Measurements from ENCODE around the gene DUOX1.

DUOX1 gene

GRCh38 chr15:45182996-45183395 lies 53.2 kb downstream of the DUOX1 start:
- peaks cover 2% of the 10 kb centered on the region for H3K4me1 ChIP-seq
- H3K27ac ChIP-seq = no peak overlapping the region
- H3K79me2 ChIP-seq = no peaks in the 10 kb centered on the region
- no peak overlapping the region for H3K4me3 ChIP-seq (ENCODE audit: low read depth, low read length)
- no peak overlapping the region for H3K9ac ChIP-seq
- TF ChIP-seq CTCF (IDR thresholded peaks at IDR 0.05) = no peak
- H2AFZ ChIP-seq = no peak overlapping the region
- no peaks in the 10 kb centered on the region for H3K9me3 ChIP-seq (ENCODE audit: control insufficient read depth, low read length)
- H3K36me3 ChIP-seq (ENCODE audit: control insufficient read depth, insufficient read depth, low read length) = no peaks in the 10 kb centered on the region
- H3K4me2 ChIP-seq (ENCODE audit: low read length) = no peak overlapping the region
- no peaks in the 10 kb centered on the region for H3K27me3 ChIP-seq (ENCODE audit: control insufficient read depth, insufficient read depth, low read length)

- H3K4me2 ChIP-seq (ENCODE audit: low read length) = no peak overlapping the region
- no peak for TF ChIP-seq CTCF (IDR thresholded peaks at IDR 0.05)
- H3K4me1 ChIP-seq = peaks cover 2% of the 10 kb centered on the region
- no peak overlapping the region for H3K27ac ChIP-seq
- H2AFZ ChIP-seq = no peak overlapping the region
- no peaks in the 10 kb centered on the region for H3K27me3 ChIP-seq (ENCODE audit: control insufficient read depth, insufficient read depth, low read length)
- no peak overlapping the region for H3K9ac ChIP-seq
- H3K4me3 ChIP-seq (ENCODE audit: low read depth, low read length) = no peak overlapping the region
- no peaks in the 10 kb centered on the region for H3K9me3 ChIP-seq (ENCODE audit: control insufficient read depth, low read length)
- no peaks in the 10 kb centered on the region for H3K79me2 ChIP-seq
- no peaks in the 10 kb centered on the region for H3K36me3 ChIP-seq (ENCODE audit: control insufficient read depth, insufficient read depth, low read length)
Measured at GRCh38 chr15:45183511-45183910, 53.7 kb downstream of the DUOX1 start.

- Histone ChIP-seq H2AFZ (no peak overlapping the region), H3K4me3 (ENCODE audit: low read depth, low read length) (no peak overlapping the region), H3K79me2 (no peaks in the 10 kb centered on the region), H3K4me2 (ENCODE audit: low read length) (no peak overlapping the region), H3K9me3 (ENCODE audit: control insufficient read depth, low read length) (no peaks in the 10 kb centered on the region), H3K36me3 (ENCODE audit: control insufficient read depth, insufficient read depth, low read length) (no peaks in the 10 kb centered on the region), H3K27me3 (ENCODE audit: control insufficient read depth, insufficient read depth, low read length) (no peaks in the 10 kb centered on the region), H3K9ac (no peak overlapping the region), H3K4me1 (peaks cover 2% of the 10 kb centered on the region), H3K27ac (no peak overlapping the region)
- TF ChIP-seq CTCF (IDR thresholded peaks at IDR 0.05) = no peak
Measured at GRCh38 chr15:45184562-45185041, 54.8 kb downstream of the DUOX1 start.

- Histone ChIP-seq H3K9ac (no peak overlapping the region), H2AFZ (no peak overlapping the region), H3K79me2 (no peaks in the 10 kb centered on the region), H3K36me3 (ENCODE audit: control insufficient read depth, insufficient read depth, low read length) (no peaks in the 10 kb centered on the region), H3K9me3 (ENCODE audit: control insufficient read depth, low read length) (no peaks in the 10 kb centered on the region), H3K4me3 (ENCODE audit: low read depth, low read length) (no peak overlapping the region), H3K4me1 (peaks cover 2% of the 10 kb centered on the region), H3K4me2 (ENCODE audit: low read length) (no peak overlapping the region), H3K27me3 (ENCODE audit: control insufficient read depth, insufficient read depth, low read length) (no peaks in the 10 kb centered on the region), H3K27ac (no peak overlapping the region)
- TF ChIP-seq CTCF (IDR thresholded peaks at IDR 0.05) = no peak
Measured at GRCh38 chr15:45185069-45185779, 55.4 kb downstream of the DUOX1 start.

Measured in parathyroid adenoma (tissue), 2 donors.